GM23338 (cell line): ENCODE data around the gene NVL. TPM values are rescaled to one million over a fixed set of nuclear protein-coding genes. Genes with fewer than 3 reads are reported as not detected.
A peak's percentile ranks its signal among the peaks of the same experiment; 100 is the strongest.

Source experiments
- ATAC-seq: fragments of 200-7000 bp; cut with Tn5 transposase; 3 replicates; pipeline ENCODE4 v1.9.1; 2020
- DNase-seq: peaks from one replicate; pipeline ENCODE4 v3.0.0-alpha.2; 2015; ENCODE audit warnings: low spot score
- H2AFZ ChIP-seq: fragments of 200-600 bp; sonication (generic); 2 replicates; pipeline ENCODE4 v1.8.0; 2016; ENCODE audit warnings: antibody characterized with exemption, mild to moderate bottlenecking, moderate library complexity
- H3F3A ChIP-seq: fragments of 200-600 bp; sonication (generic); replicated peaks from 2 replicates; pipeline ENCODE4 v1.8.0; 2017; ENCODE audit warnings: antibody characterized with exemption, mixed run types, low read depth
- H3K27ac ChIP-seq: fragments of 200-600 bp; sonication (generic); 2 replicates; pipeline ENCODE4 v1.6.1; 2016; ENCODE audit warnings: low read depth
- H3K27me3 ChIP-seq: fragments of 200-600 bp; sonication (generic); 2 replicates; pipeline ENCODE4 v1.8.0; 2016; ENCODE audit warnings: mild to moderate bottlenecking, mixed run types, moderate library complexity; ENCODE audit not compliant: insufficient read depth
- H3K36me3 ChIP-seq: fragments of 200-600 bp; sonication (generic); 2 replicates; pipeline ENCODE4 v1.8.0; 2016; ENCODE audit warnings: mild to moderate bottlenecking; ENCODE audit not compliant: insufficient read depth
- H3K4me1 ChIP-seq: fragments of 200-600 bp; sonication (generic); 2 replicates; pipeline ENCODE4 v1.8.0; 2016; ENCODE audit warnings: mild to moderate bottlenecking, moderate library complexity; ENCODE audit not compliant: insufficient read depth
- H3K4me2 ChIP-seq: fragments of 200-600 bp; sonication (generic); 2 replicates; pipeline ENCODE4 v1.7.1; 2017; ENCODE audit warnings: mixed run types
- H3K4me3 ChIP-seq: fragments of 200-600 bp; sonication (generic); 2 replicates; pipeline ENCODE4 v1.6.1; 2016; ENCODE audit warnings: mixed run types
- H3K79me2 ChIP-seq: fragments of 200-600 bp; sonication (generic); replicated peaks from 2 replicates; pipeline ENCODE4 v1.8.0; 2017; ENCODE audit warnings: mild to moderate bottlenecking; ENCODE audit not compliant: insufficient read depth
- H3K9me2 ChIP-seq: fragments of 200-600 bp; sonication (generic); 2 replicates; pipeline ENCODE4 v1.8.0; 2017; ENCODE audit not compliant: insufficient read depth
- H4K20me1 ChIP-seq: fragments of 200-600 bp; sonication (generic); replicated peaks from 2 replicates; pipeline ENCODE4 v1.8.0; 2017; ENCODE audit warnings: mild to moderate bottlenecking; ENCODE audit not compliant: insufficient read depth
- H3K27ac Mint-ChIP-seq: 2 replicates; pipeline ENCODE4 v1.8.0; 2020; ENCODE audit warnings: inconsistent platforms, mild to moderate bottlenecking, moderate library complexity, mixed read lengths
- H3K27me3 Mint-ChIP-seq: 3 replicates; pipeline ENCODE4 v1.8.0; 2022; ENCODE audit warnings: low read depth, mild to moderate bottlenecking, moderate library complexity, mixed read lengths, inconsistent platforms; ENCODE audit not compliant: insufficient read depth, poor library complexity
- H3K36me3 Mint-ChIP-seq: 3 replicates; pipeline ENCODE4 v1.8.0; 2021; ENCODE audit warnings: low read depth, mild to moderate bottlenecking, inconsistent platforms, moderate library complexity, mixed read lengths
- H3K4me1 Mint-ChIP-seq: 3 replicates; pipeline ENCODE4 v1.8.0; 2020; ENCODE audit warnings: mild to moderate bottlenecking, inconsistent platforms, mixed read lengths
- H3K4me3 Mint-ChIP-seq: 3 replicates; pipeline ENCODE4 v1.8.0; 2021; ENCODE audit warnings: moderate library complexity, mild to moderate bottlenecking, inconsistent platforms, mixed read lengths
- H3K9me3 Mint-ChIP-seq: 3 replicates; pipeline ENCODE4 v1.8.0; 2020; ENCODE audit warnings: moderate library complexity, mild to moderate bottlenecking, inconsistent platforms, mixed read lengths
- POLR2AphosphoS5 ChIP-seq: IDR thresholded peaks from 2 replicates; pipeline ENCODE4 v1.6.1; 2016; ENCODE audit warnings: antibody characterized with exemption, low read depth
- polyA plus RNA-seq: library from polyadenylated mRNA; unstranded; fragments of >200 nt; fragmentation: Nextera tagmentation; extraction: Ambion mirVana; gene quantifications from 2 replicates; pipeline ENCODE4 v1.2.1, GENCODE V29; 2016
- total RNA-seq: library from RNA; depleted of rRNA; stranded (reverse); fragments of >200 nt; shearing (Covaris generic); gene quantifications from 2 replicates; pipeline ENCODE4 v1.2.3, GENCODE V29; 2014
- TF ChIP-seq, protein P1 (sequence below): fragments of 250-450 bp; sonication (Bioruptor Pico); IDR thresholded peaks from 2 replicates; pipeline ENCODE4 v1.5.0; 2020; ENCODE audit warnings: mild to moderate bottlenecking, moderate library complexity

NVL gene
- total and polyA plus RNA-seq, 2 experiments from 2014 or later = 44.4 to 71.7 TPM

DNA sequence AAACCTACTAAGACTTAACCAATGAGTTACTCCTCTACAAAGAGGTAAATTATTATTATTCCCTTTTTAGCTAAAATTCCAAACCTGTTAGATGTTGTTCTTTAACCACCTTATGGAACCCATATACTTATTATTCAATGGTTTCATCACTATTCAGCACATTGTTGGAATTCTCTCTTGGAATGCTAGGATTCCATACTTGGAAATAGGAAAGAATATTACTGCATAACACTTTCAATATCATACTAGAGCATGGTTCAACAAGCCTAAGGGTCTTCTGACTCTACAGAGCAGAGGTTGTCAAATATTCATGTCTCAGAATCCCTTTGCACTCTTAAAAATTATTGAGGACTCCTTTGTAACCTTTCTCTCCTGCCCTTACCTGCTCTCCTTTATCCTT is 77.5 kb downstream of the NVL start (continued):
- TF ChIP-seq, protein P1, sequence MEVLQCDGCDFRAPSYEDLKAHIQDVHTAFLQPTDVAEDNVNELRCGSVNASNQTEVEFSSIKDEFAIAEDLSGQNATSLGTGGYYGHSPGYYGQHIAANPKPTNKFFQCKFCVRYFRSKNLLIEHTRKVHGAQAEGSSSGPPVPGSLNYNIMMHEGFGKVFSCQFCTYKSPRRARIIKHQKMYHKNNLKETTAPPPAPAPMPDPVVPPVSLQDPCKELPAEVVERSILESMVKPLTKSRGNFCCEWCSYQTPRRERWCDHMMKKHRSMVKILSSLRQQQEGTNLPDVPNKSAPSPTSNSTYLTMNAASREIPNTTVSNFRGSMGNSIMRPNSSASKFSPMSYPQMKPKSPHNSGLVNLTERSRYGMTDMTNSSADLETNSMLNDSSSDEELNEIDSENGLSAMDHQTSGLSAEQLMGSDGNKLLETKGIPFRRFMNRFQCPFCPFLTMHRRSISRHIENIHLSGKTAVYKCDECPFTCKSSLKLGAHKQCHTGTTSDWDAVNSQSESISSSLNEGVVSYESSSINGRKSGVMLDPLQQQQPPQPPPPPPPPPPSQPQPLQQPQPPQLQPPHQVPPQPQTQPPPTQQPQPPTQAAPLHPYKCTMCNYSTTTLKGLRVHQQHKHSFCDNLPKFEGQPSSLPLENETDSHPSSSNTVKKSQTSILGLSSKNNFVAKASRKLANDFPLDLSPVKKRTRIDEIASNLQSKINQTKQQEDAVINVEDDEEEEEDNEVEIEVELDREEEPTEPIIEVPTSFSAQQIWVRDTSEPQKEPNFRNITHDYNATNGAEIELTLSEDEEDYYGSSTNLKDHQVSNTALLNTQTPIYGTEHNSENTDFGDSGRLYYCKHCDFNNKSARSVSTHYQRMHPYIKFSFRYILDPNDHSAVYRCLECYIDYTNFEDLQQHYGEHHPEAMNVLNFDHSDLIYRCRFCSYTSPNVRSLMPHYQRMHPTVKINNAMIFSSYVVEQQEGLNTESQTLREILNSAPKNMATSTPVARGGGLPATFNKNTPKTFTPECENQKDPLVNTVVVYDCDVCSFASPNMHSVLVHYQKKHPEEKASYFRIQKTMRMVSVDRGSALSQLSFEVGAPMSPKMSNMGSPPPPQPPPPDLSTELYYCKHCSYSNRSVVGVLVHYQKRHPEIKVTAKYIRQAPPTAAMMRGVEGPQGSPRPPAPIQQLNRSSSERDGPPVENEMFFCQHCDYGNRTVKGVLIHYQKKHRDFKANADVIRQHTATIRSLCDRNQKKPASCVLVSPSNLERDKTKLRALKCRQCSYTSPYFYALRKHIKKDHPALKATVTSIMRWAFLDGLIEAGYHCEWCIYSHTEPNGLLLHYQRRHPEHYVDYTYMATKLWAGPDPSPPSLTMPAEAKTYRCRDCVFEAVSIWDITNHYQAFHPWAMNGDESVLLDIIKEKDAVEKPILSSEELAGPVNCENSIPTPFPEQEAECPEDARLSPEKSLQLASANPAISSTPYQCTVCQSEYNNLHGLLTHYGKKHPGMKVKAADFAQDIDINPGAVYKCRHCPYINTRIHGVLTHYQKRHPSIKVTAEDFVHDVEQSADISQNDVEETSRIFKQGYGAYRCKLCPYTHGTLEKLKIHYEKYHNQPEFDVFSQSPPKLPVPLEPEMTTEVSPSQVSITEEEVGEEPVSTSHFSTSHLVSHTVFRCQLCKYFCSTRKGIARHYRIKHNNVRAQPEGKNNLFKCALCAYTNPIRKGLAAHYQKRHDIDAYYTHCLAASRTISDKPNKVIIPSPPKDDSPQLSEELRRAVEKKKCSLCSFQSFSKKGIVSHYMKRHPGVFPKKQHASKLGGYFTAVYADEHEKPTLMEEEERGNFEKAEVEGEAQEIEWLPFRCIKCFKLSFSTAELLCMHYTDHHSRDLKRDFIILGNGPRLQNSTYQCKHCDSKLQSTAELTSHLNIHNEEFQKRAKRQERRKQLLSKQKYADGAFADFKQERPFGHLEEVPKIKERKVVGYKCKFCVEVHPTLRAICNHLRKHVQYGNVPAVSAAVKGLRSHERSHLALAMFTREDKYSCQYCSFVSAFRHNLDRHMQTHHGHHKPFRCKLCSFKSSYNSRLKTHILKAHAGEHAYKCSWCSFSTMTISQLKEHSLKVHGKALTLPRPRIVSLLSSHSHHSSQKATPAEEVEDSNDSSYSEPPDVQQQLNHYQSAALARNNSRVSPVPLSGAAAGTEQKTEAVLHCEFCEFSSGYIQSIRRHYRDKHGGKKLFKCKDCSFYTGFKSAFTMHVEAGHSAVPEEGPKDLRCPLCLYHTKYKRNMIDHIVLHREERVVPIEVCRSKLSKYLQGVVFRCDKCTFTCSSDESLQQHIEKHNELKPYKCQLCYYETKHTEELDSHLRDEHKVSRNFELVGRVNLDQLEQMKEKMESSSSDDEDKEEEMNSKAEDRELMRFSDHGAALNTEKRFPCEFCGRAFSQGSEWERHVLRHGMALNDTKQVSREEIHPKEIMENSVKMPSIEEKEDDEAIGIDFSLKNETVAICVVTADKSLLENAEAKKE (CRISPR knock-in tag) = no peak

GRCh38 chr1:224251741-224252146 is 78.2 kb downstream of the NVL start:
- Histone ChIP-seq H3K9me2 (no peaks in the 10 kb centered on the region), H3K79me2 (no peaks in the 10 kb centered on the region), H3K36me3 (peaks cover 4% of the 10 kb centered on the region), H3K4me3 (no peak overlapping the region), H3K27ac (peak overlapping the region; percentile 71), H3F3A (peaks cover 5% of the 10 kb centered on the region; the same call in 1 of the 2 replicates), H3K4me2 (no peak overlapping the region), H2AFZ (no peak overlapping the region), H4K20me1 (no peaks in the 10 kb centered on the region), H3K4me1 (peaks cover 5% of the 10 kb centered on the region; the same call in 1 of the 2 replicates), H3K27me3 (no peaks in the 10 kb centered on the region)
- Mint-ChIP-seq H3K27ac (no peak overlapping the region; the same call in 1 of the 2 replicates), H3K4me3 (no peak overlapping the region), H3K4me1 (peaks cover 9% of the 10 kb centered on the region), H3K27me3 (peaks cover 3% of the 10 kb centered on the region), H3K9me3 (no peaks in the 10 kb centered on the region; the same call in 2 of the 3 replicates), H3K36me3 (peaks cover 33% of the 10 kb centered on the region)
- TF ChIP-seq, protein P1 (CRISPR knock-in tag) = no peak
- TF ChIP-seq POLR2AphosphoS5 = no peak
- ATAC-seq (no peak; the same call in 2 of the 3 replicates), DNase-seq (no peak)
